ENCODE measurements around the gene ANKLE1.

DNA sequence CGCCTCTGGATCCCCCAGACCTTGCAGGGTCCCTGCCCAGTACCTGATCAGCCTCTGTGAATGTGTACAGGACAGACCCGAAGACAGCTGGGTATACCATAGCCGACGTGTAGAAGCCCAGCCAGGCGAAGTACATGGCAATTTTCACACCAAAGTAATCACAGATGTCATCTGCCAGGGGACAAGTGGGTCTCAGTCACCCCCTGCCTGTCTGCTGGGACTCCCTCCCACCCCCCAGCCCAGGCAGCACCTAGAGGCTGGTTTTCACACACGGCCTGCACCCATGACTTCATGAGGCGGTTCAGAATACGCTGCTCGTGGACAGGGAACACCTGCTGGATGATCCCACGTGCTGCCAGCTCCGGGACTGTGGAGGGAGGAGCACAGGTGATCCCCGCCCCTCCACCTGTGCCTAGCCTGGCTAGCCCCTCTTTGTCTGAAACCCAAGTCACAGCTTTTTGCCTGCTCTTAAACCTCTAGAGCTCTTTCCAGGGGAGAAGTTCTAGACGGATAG, 49.4 kb downstream of the ANKLE1 start:
- TF ChIP-seq ZNF274 (IDR thresholded peaks at IDR 0.05; ENCODE audit: low read depth, low read length) (no peak), YY1 (IDR thresholded peaks at IDR 0.05; ENCODE audit: insufficient read depth, insufficient read length) (no peak)

All from NT2/D1 (cell line).